ENCODE results near the gene SIDT1.

GRCh38 chr3:113560831-113561623 is 28.7 kb downstream of the SIDT1 start:
- TF ChIP-seq EZH2phosphoT487 (conservative IDR thresholded peaks at IDR 0.05; ENCODE audit: low read length) (no peak), CTCF (IDR thresholded peaks at IDR 0.05; ENCODE audit: insufficient read depth, low read length, poor library complexity, severe bottlenecking) (no peak)

Measured in SU-DHL-6 (cell line).